Keratinocyte (primary cell): Measurements from ENCODE around the gene CCR5AS.
"Not testable (repeated sequence)": the region's sequence is repeated elsewhere in the genome, so short reads cannot be mapped to it uniquely, and the experiment has no call there.

ENCODE experiments used
- DNase-seq: peaks from one replicate; pipeline ENCODE4 v3.0.0-alpha.2; 2011; ENCODE audit warnings: low read depth, missing footprints, low spot score
- FAIRE-seq: peaks from 2 replicates; lab custom pipeline; 2011; peaks lifted over from hg19 to GRCh38; lab: Jason Lieb, UNC
- H2AFZ ChIP-seq: 2 replicates; pipeline ENCODE4 v1.6.0; 2012; ENCODE audit warnings: low read length, control low read depth, inconsistent platforms; ENCODE audit not compliant: control insufficient read depth
- H3K27ac ChIP-seq: 2 replicates; pipeline ENCODE4 v1.5.1; 2011; ENCODE audit warnings: low read length; ENCODE audit not compliant: control insufficient read depth, insufficient read depth
- H3K27me3 ChIP-seq: 3 replicates; pipeline ENCODE4 v1.6.0; 2011; ENCODE audit warnings: low read length; ENCODE audit not compliant: control insufficient read depth, insufficient read depth; ENCODE audit errors: extremely low read depth
- H3K36me3 ChIP-seq, 2 experiments: 2 replicates in 1 of 2; 3 replicates in 1 of 2; pipeline ENCODE4 v1.5.1; 2011; ENCODE audit warnings: low read length in 2 of 2, mild to moderate bottlenecking in 1 of 2; ENCODE audit not compliant: control insufficient read depth in 2 of 2, insufficient read depth in 2 of 2; ENCODE audit errors: extremely low read depth in 1 of 2
- H3K4me1 ChIP-seq: 3 replicates; pipeline ENCODE4 v1.5.1; 2011; ENCODE audit warnings: low read length; ENCODE audit not compliant: control insufficient read depth, insufficient read depth; ENCODE audit errors: extremely low read depth
- H3K4me2 ChIP-seq: 3 replicates; pipeline ENCODE4 v1.6.0; 2011; ENCODE audit warnings: low read depth, low read length; ENCODE audit not compliant: control insufficient read depth, insufficient read depth; ENCODE audit errors: extremely low read depth
- H3K4me3 ChIP-seq, 3 experiments: fragments of 200-600 bp in 1 of 3; sonication (generic) in 1 of 3; 2 replicates in 2 of 3; 3 replicates in 1 of 3; pipeline ENCODE4 v1.5.1; 2011 to 2016; ENCODE audit warnings: low read length in 3 of 3, mild to moderate bottlenecking in 3 of 3, control low read depth in 2 of 3, inconsistent platforms in 1 of 3, low read depth in 1 of 3, mixed read lengths in 1 of 3, mixed run types in 1 of 3, moderate library complexity in 1 of 3; ENCODE audit not compliant: control insufficient read depth in 2 of 3, insufficient read depth in 2 of 3; ENCODE audit errors: extremely low read depth in 1 of 3
- H3K79me2 ChIP-seq: 2 replicates; pipeline ENCODE4 v1.6.0; 2012; ENCODE audit warnings: low read length; ENCODE audit not compliant: control insufficient read depth, insufficient read depth
- H3K9ac ChIP-seq: 3 replicates; pipeline ENCODE4 v1.6.0; 2011; ENCODE audit warnings: low read length; ENCODE audit not compliant: control insufficient read depth, insufficient read depth; ENCODE audit errors: extremely low read depth
- H3K9me1 ChIP-seq: 3 replicates; pipeline ENCODE4 v1.6.0; 2011; ENCODE audit warnings: low read length; ENCODE audit not compliant: control insufficient read depth, insufficient read depth; ENCODE audit errors: extremely low read depth
- H3K9me3 ChIP-seq: 2 replicates; pipeline ENCODE4 v1.5.1; 2012; ENCODE audit warnings: low read depth, low read length; ENCODE audit not compliant: control insufficient read depth
- H4K20me1 ChIP-seq: 3 replicates; pipeline ENCODE4 v1.6.0; 2011; ENCODE audit warnings: low read length; ENCODE audit not compliant: control insufficient read depth, insufficient read depth; ENCODE audit errors: extremely low read depth
- EZH2 ChIP-seq: IDR thresholded peaks from one replicate; pipeline ENCODE4 v1.6.1; 2012; ENCODE audit warnings: inconsistent platforms, mild to moderate bottlenecking, low read length, moderate library complexity
- dilution Hi-C: fragments of 300-500 bp; cut with MboI; formaldehyde crosslinking; loops from one replicate; pipeline ENCODE4 v1.7.0; 2020; ENCODE audit warnings: low sequenced_read_pairs; ENCODE audit not compliant: extremely low pct_ligation_motif_present
- TF ChIP-seq, protein P1 (sequence below), 3 experiments: IDR thresholded peaks in 1 of 3; conservative IDR thresholded peaks in 1 of 3; optimal IDR thresholded peaks in 1 of 3; 2 replicates in 2 of 3; 3 replicates in 1 of 3; pipeline versions ENCODE3 to v1.5.1; 2011; ENCODE audit warnings: low read length in 3 of 3, mild to moderate bottlenecking in 3 of 3, moderate library complexity in 2 of 3, control low read depth in 1 of 3, inconsistent platforms in 1 of 3; ENCODE audit not compliant: insufficient read depth in 2 of 3; ENCODE audit errors: extremely low read depth in 1 of 3

The CCR5AS gene

DNA sequence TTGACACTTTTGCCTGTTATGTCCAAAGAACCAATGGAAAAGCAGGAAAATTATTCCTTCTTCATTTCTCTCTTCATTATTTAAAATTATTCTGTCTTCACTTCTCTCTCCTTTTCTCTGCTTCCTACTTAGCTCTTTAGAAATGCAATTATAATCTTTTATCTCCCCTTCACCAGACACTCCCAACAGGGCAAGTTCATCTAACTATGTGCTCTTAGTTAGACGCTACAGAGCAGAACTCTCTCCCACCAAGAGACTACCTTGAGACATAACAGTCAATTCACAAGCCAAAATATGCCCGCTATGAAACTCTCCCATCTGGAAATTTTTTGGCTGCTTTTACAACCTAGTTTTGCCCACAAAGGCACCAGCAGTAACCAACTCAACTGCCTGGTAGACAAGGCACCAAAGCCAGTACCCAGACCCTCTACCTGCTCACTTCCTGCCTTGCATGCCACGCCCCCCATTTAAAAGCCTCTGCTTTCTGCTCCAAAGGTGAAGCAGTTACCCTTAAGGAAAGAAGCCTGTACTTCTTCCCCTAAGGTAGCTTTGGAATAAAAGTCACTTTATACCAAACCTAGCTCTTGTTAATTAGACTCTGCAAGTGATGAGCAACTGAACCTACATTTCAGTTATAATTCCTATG is 28.3 kb upstream of the CCR5AS start:
- Histone ChIP-seq H3K9me1 (no peaks in the 10 kb centered on the region), H3K9ac (no peak overlapping the region), H3K79me2 (no peaks in the 10 kb centered on the region), H3K27ac (no peak overlapping the region), H3K4me2 (no peak overlapping the region), H3K9me3 (no peaks in the 10 kb centered on the region), H3K4me1 (peaks cover 8% of the 10 kb centered on the region), H3K27me3 (no peaks in the 10 kb centered on the region), H3K36me3 (no peaks in the 10 kb centered on the region), H3K4me3 (no peak overlapping the region), H2AFZ (no peak overlapping the region), H4K20me1 (no peaks in the 10 kb centered on the region)
- DNase-seq (no peak), FAIRE-seq (peak; percentile 20)
- TF ChIP-seq, protein P1, sequence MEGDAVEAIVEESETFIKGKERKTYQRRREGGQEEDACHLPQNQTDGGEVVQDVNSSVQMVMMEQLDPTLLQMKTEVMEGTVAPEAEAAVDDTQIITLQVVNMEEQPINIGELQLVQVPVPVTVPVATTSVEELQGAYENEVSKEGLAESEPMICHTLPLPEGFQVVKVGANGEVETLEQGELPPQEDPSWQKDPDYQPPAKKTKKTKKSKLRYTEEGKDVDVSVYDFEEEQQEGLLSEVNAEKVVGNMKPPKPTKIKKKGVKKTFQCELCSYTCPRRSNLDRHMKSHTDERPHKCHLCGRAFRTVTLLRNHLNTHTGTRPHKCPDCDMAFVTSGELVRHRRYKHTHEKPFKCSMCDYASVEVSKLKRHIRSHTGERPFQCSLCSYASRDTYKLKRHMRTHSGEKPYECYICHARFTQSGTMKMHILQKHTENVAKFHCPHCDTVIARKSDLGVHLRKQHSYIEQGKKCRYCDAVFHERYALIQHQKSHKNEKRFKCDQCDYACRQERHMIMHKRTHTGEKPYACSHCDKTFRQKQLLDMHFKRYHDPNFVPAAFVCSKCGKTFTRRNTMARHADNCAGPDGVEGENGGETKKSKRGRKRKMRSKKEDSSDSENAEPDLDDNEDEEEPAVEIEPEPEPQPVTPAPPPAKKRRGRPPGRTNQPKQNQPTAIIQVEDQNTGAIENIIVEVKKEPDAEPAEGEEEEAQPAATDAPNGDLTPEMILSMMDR (optimal IDR thresholded peaks at IDR 0.05 in 1 of 3, IDR thresholded peaks at IDR 0.05 in 1 of 3, conservative IDR thresholded peaks at IDR 0.05 in 1 of 3; ENCODE audit: extremely low read depth in 1 of 3, insufficient read depth in 2 of 3, low read length in 3 of 3), result no peak
- TF ChIP-seq EZH2, result no peak
- dilution Hi-C loops, result no loop called here

- FAIRE-seq (peak; percentile 64), DNase-seq (no peak)
- TF ChIP-seq, protein P1 (optimal IDR thresholded peaks at IDR 0.05 in 1 of 3, IDR thresholded peaks at IDR 0.05 in 1 of 3, conservative IDR thresholded peaks at IDR 0.05 in 1 of 3; ENCODE audit: extremely low read depth in 1 of 3, insufficient read depth in 2 of 3, low read length in 3 of 3), result no peak
- TF ChIP-seq EZH2, result no peak
- no peaks in the 10 kb centered on the region for H3K79me2 ChIP-seq
- no peaks in the 10 kb centered on the region for H4K20me1 ChIP-seq
- H3K4me3 ChIP-seq, result no peak overlapping the region
- H3K9me3 ChIP-seq, result no peaks in the 10 kb centered on the region
- H3K36me3 ChIP-seq, result no peaks in the 10 kb centered on the region
- no peak overlapping the region for H3K4me2 ChIP-seq
- peaks cover 20% of the 10 kb centered on the region for H3K4me1 ChIP-seq
- H3K9me1 ChIP-seq, result no peaks in the 10 kb centered on the region
- H2AFZ ChIP-seq, result no peak overlapping the region
- H3K27ac ChIP-seq, result no peak overlapping the region
- dilution Hi-C loops, result no loop called here
- no peak overlapping the region for H3K9ac ChIP-seq
- no peaks in the 10 kb centered on the region for H3K27me3 ChIP-seq
These were observed 27.0 kb upstream of the CCR5AS start for GRCh38 chr3:46433841-46434240.

DNA sequence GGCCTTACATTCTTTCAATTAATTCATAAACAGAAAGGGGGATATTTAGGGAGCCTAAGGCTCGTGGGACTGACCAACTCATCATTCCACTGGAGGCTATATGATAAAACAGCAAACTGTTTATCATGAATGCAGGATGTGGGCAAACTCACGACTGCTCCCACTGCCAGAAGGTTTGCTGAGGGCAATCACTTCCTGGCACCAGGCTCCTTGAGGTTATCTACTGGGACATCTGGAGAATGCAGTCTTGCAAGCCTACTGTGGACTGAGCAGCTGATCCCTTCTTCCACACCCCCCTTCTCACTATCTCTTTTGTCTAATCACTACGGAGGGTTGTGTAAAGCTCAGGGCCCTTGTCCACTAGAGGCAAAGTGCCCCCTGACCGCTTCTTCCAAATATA is 26.3 kb upstream of the CCR5AS start:
- FAIRE-seq, dilution Hi-C loops: not testable (repeated sequence)
- H3K4me1 ChIP-seq, result peaks cover 23% of the 10 kb centered on the region

GRCh38 chr3:46431905-46432304 is 25.0 kb upstream of the CCR5AS start:
- dilution Hi-C loops, FAIRE-seq, H3K9ac ChIP-seq, H3K9me3 ChIP-seq, H3K27me3 ChIP-seq, H3K9me1 ChIP-seq, H2AFZ ChIP-seq, H3K4me2 ChIP-seq, H3K36me3 ChIP-seq, H3K27ac ChIP-seq, H4K20me1 ChIP-seq, H3K4me3 ChIP-seq, H3K79me2 ChIP-seq, DNase-seq: not testable (repeated sequence)
- peaks cover 23% of the 10 kb centered on the region for H3K4me1 ChIP-seq

More for the DNA sequence above, 26.3 kb upstream of the CCR5AS start:
- H3K79me2 ChIP-seq, H4K20me1 ChIP-seq, H3K27me3 ChIP-seq, DNase-seq, H3K9me1 ChIP-seq, H2AFZ ChIP-seq, H3K9ac ChIP-seq, H3K4me3 ChIP-seq, H3K36me3 ChIP-seq, H3K4me2 ChIP-seq, H3K27ac ChIP-seq, H3K9me3 ChIP-seq: not testable (repeated sequence)
